GM21390 (cell line): Measurements from ENCODE around the gene PCA3.
"Not testable (repeated sequence)": the region's sequence is repeated elsewhere in the genome, so short reads cannot be mapped to it uniquely, and the experiment has no call there.

Experiments used
- ATAC-seq: cut with Tn5 transposase; IDR thresholded peaks from one replicate; pipeline ENCODE4 v1.9.1; 2021; ENCODE audit not compliant: unreplicated experiment

The PCA3 gene

DNA sequence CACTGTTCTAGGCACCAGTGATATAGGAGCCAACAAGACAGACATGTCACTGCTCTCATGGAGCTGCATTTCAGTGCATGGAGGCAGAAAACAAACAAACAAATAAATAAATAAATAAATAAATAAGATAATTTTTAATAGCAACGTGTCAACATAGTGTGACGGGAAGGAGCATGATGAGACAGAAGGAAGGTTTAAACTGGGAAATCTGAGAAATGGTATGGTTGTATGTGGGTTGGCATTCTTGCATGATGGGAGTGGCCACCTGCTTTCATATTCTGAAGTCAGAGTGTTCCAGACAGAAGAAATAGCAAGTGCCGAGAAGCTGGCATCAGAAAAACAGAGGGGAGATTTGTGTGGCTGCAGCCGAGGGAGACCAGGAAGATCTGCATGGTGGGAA lies at the start of gene PCA3:
Gene PCA3, plus strand, starts transcription at position 301 of the 400 bp plus-strand sequence.
- no peak for ATAC-seq

DNA sequence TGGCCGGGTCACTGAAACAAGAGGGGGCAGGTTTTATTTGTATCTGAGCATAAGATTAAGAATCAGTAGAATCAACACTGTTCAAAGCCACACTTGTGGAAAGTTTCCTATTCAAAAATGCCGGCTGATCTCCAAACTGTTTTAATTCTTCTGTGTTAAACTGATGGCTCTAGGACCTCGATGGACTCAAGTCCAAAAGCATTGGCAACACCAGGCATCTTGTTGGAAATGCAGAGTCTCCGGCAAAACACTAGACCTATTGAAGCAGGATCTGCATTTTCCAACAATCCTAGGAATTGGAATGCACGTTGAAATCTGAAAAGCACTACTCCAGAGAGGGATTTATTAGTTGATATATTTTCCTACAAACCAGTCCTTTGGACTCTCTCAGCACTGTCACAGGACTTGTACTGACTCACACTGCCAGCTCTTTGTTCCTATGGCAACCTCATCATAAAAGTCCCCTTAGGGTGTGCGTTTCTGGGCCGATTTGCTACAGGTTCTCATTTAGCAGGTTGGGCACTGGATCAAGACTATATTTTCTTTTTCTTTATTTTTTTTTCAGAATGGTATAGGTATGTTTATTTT lies 48.1 kb upstream of the PCA3 start:
- ATAC-seq = no peak

DNA sequence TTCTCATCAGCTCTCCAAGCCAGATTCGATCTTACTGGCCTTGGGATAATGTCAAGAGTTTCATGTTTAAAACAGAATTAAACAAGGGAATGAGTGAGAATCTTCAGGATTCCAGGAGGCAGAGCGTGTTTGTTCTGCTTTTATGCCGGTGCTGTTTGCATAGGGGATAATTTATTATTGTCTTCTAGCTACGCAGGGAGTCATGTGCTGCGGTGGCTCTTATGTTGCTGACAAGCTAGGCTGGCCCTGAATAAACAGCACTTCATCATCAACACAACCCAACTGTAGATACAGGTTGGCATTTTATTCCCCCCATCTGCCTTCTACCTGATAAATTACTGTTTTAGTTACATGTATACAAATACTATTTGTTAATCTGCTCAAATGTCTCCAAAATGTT lies 47.1 kb upstream of the PCA3 start:
- ATAC-seq = no peak

DNA sequence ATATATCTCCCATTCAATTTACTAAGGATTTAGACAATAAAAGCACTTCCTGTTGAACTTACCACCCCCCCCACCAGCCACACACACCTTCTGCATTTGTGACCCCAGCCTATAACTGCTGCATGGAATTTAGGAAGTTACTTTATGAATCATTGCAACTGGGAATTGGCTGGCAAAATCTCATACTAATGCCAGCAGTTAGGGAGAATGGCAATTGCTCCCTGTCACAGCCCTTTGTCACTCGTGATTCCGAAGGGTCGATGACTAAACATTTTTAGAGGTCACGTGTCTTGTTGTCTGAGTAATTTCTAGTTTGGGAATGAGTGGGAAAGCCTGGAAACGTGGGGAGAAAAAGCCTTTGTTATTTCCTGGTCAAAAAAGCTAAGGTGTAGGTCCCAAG lies 46.6 kb upstream of the PCA3 start:
- no peak for ATAC-seq

DNA sequence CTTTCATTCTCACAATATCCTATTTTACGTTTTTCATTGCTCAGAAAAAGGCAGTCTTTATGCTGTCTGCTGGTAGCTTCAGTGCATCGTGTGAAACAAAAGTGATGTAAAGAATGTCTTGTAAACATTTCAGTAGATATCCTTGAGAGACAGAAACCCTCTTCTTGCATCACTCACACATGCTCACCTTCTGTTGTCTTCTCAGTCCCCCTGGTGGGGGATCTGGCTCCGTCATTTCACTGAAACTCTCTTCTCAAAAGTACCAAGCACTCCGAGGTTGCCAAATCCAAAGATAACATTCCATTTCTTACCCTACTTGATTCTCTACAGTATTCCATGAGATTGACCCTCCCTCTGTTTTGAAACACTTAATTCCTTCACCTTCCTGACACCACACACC lies 46.1 kb upstream of the PCA3 start:
- ATAC-seq = no peak

DNA sequence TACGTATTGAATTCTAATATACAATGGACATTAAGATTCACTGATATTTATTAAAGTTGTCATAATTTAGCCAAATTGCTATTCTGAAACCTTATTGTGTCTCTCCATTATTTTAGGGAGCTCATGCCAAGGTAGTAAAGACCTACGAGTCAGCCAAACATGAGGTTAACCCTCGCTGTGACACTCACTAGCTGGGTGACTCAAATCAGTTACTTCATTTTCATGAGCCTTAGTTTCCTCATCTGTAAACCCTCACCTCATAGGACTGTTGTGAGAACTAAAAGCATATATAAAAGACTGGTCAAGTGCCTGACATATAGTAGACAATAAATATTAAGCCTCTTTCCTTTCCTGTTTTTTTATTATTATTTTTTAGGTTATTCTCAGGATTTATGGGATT lies 44.0 kb upstream of the PCA3 start:
- no peak for ATAC-seq

DNA sequence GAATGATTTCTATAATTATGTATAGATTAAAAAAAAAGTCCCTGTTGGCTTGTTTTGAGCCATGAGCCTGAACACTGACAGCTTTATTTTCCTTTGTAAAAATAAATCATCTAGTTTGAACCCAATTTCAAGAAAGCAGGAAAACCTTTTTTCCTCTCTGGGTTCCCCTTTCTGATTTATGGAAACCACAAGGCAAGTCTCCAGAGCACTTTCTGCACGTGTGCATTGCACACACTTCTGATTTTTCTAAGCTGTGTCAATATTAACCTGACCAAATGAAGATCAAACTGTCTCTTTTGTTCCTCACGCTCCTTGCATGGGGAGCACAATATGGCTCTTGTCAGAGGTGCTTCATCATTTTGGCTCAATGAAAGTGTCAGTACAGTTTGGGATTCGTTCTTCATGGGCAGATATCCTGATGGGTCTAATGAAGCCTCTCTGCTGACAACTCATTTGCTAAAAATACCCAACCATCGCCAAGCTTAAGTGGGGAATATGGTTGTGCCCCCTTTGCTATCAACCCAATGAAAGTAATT lies 39.2 kb upstream of the PCA3 start:
- ATAC-seq = no peak

DNA sequence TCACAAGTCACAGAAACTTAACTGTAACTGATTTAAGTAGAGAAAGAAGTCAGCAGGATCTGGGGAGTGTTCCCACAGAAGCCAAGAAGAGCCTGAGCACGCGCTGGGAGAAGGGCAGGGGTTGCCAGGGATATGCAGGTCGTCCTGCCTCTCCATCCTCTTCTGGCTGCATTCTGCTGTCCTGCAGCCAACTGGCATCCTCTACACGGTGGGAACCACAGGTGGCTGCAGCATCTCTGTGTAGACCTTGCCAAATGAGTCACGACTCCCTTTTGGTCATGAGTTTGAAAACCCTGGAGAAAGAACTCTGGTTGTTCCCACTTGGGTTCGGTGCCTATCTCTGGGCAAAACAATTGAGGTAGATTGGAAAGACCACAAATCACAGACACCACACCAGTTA lies 38.4 kb upstream of the PCA3 start:
- ATAC-seq = no peak

DNA sequence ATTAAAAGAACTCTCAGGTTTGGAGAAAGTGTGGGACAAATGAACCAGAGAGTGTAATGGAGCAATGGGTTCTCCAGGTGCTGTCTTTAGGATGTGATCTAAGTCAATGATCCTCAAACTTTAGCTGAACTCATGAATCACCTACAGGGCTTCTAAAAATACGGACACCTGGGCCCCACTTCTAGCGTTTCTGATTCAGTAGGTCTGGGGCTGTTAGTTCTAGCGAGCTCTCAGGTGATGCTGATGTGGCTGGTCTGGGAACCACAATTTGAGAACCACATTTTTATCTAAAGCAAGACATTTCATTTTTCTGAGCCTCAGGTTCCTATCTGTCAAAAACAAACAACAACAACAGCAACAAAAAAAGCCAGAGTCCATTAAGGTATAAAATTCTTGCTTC lies 35.1 kb upstream of the PCA3 start:
- ATAC-seq = no peak

DNA sequence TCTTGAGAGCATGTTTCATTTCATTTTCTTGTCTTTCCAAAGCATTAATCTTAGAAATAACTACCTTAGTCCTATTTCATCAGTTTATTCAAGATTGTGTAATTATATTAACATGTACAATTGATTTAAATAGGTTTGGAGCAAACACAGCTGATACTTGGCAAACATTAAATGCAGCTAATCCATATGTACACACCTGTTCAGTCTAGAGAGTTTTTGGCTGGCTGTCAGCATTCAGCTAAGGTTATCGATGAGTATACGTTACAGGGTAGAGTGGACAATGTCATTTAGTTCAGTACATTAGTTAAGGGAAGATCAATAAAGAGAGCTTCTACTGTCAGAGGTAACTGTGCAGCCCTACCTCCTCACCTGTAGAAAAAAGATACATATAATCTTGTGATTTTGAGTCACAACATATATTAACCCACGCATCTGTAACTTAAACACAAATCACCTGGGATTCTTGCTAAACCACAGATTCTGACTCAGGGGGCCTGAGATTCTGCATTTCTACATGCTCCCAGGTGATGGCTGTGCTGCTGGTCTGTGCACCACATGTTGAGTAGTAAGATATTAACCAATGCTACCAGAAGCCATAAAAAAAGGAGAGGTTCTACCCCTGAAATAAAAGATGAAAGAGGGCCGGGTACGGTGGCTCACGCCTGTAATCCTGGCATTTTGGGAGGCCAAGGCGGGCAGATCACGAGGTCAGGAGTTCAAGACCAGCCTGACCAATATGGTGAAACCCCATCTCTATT lies 34.1 kb upstream of the PCA3 start:
- no peak for ATAC-seq

DNA sequence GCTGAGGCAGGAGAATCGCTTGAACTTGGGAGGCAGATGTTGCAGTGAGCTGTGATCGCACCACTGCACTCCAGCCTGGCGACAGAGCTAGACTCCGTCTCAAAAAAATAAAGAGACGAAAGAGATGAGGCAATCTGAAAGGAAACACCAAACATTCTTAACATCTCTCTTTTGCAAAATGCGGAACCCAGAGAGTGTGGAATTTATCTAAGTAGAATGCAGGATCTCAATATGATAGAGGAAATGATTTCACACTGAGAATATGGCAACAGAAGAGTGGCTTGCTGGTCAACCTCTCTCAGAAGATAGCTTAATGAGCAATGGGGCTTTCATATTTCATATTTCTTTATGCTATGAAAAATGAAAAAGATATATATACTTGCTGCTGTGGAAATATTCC lies 33.4 kb upstream of the PCA3 start:
- ATAC-seq = no peak

DNA sequence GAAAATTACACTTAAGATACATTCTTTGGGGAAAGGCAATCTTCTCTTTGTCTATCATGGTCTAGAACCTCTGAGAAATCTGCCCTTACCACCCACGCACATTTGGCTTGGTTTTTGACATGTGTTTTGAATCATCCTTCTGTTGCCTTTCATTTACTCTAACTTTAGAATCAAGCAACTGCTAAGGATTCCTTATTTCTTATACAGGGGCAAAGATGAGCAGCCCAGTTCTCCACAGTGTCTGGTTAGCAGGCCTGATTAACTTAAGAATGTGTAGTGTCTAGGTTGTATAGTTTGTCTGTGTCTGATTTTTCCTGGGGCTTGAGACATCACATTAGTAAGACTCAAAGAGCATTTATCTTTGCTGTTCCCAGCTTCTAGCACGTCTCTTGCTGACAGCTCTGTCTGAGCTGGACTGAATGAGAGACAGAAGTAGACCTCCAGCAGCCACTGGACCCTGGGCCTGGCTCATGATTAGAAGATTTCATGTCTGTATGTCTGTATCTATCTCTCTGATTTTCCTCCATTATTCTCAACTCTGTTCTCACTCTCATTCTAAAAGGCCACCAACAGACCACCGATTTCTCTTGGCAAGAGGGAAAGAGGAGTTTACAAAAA lies 31.8 kb upstream of the PCA3 start:
- no peak for ATAC-seq

DNA sequence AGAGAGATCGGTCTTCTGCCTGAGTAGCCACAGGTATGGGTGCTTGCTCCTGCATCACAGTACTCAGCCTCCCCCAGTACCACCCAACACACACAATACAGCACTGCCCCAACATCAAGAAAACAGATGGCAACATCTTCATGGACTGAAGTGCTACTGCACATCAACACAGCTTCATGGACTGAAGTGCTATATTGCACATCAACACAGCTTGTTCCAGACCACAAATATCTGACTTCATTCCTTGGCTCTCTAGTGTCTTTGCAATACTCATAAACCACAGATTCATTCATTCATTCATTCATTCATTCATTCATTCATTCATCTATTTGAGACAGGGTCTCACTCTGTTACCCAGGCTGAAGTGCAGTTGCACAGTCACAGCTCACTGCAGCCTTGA lies 31.1 kb upstream of the PCA3 start:
- ATAC-seq = no peak

DNA sequence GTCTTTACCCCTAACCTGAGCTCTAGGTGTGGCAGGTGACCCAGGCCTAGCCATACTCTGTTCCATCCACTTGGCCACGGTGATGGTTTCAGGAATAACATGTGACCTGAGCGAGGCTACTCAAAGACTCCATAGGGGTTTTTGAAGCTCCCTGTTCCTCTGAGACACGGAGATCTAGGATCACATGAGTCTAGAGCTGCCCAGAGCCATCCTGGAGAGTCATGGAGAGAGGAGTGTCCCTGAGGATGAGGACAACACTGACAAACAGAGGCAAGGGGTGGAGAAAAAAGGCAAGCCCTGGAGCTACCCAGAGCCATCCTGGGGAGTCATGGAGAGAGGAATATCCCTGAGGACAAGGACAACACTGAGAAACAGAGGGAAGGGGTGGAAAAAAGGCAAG lies 29.5 kb upstream of the PCA3 start:
- no peak for ATAC-seq

DNA sequence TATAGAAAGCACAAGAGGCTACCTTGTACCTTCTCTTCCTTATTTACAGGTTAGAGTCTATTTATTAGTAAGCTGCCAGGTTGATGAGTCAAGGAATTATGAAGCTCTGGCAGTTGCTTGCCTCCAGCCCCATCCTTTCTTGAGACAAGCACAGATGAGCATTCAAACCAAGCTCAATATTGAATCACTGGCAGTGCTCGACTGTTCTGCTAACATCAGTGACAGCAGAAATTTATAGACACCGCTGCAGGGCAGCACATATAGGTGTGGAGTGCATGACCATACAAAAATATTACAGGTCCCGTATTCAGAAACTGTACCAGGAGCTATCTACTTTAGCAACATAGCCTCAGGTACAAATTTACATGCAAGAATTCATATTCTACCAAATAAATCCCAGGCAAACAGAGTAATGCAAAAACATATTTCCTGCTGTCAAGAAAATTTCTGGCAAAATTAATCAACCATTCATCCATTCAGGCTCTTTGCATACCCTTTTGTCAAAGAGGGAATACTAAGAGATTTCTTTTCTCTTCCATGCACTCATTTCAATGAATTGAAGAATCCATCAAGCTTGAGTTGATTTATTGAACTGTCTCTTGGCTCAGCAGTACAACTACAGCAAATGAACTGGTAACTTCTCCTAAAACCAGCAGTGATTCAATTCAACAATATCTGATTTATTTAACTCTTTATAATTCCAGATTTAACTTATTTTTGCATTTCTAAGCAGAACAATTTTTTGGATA lies 26.9 kb upstream of the PCA3 start:
- ATAC-seq = no peak

DNA sequence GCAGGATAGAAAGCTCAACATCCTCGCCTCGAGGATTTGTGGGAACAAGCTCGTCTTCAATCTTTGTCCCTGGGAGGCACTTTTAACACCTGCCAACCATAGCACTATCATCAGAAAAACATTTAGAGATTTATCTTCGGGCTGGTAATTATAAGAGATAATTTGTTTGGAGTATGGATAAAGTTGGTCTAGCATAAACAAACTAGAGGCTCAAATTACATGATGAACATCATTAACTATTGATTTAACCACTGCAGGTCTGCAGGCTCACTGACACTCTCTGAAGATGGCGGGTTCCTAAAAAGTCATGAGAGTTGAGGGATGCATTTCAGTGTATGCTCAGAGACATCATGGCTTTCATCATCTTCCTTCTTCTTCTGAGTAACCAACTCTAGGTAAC lies 25.8 kb upstream of the PCA3 start:
- no peak for ATAC-seq

DNA sequence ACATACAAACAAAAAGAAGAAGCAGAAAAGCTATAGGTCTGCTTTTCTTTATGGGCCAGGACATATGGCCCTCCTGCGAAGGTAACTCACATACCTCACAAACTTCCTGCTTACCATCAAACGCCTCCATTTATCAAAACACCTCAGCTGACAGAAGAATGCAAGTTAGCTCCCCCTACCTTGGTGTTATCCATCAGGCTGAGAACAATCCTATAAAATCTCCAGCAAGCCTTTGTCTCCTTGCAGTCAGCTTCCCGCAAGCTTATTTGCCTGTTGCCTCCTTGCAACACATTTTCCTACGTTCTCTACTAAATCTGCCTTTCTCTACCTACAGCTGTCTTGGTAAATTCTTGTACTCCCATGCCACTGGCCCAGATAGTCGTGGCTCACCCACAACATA lies 22.7 kb upstream of the PCA3 start:
- ATAC-seq = no peak

DNA sequence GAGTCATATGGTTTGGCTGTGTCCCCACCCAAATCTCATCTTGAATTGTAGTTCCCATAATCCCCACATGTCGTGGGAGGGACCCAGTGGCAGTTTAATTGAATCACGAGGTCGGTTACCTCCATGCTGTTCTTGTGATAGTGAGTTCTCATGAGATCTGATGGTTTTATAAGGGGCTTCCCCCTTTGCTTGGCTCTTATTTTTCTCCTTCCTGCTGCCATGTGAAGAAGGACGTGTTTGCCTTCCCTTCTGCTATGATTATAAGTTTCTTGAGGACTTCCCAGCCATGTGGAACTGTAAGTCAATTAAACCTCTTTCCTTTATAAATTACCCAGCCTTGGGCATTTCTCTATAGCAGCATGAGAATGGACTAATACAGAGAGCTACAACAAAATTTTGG lies 21.3 kb upstream of the PCA3 start:
- not testable (repeated sequence) for ATAC-seq

DNA sequence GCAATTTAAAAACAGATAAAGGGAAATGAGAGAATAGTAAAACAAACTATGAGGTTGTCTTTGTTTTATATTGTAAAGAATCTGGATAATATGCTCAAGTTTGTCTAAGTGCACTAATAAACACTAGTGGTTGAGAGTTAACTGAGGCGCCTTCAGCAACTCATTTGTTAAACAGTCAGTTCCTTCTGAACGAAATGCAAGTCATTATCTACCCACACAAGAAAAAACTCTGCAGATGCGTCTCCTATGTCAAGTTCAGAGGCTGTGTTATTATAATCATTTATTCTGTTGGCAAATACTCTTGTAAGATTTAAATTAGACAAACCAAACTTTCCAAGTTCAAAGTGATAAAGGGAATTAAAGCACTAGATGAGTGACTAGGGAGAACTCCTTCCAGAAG lies 20.3 kb upstream of the PCA3 start:
- ATAC-seq = no peak

DNA sequence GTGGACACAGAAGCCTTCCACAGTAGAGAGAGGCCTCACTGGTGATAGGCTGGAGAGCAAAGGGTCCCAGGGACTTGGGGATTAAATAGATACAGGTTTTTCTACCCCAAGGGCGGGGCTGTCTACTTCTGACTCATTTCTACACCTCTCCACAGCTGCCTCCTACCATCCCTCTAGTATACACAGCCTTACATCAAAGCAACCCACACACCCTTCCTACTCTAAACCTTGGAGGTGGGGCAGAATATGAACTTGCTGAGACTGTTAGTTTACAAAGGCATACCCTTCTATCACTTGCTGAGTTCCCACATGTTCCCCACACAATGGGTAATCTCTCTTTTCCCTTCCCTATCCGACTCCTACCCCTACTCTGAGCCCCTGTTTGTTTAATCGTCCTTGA lies 19.9 kb upstream of the PCA3 start:
- ATAC-seq = no peak

DNA sequence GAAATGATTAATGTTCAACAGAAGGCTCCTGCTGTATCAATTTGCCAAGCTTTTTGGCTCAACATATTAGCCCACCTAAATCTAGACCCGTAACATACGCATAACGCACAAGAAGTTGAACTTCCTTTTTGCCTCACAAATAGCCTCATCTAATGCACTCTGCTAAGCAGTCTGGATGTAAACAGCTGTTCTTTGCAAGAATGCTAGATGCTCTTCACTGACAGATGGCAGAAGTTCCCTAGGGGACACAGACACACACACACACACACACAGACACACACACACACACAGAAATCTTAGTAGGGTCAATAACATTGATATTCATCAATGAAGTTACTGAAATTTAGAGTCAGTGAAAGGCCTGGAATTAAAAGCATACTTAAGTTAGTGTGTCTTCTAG lies 13.2 kb upstream of the PCA3 start:
- ATAC-seq = no peak

DNA sequence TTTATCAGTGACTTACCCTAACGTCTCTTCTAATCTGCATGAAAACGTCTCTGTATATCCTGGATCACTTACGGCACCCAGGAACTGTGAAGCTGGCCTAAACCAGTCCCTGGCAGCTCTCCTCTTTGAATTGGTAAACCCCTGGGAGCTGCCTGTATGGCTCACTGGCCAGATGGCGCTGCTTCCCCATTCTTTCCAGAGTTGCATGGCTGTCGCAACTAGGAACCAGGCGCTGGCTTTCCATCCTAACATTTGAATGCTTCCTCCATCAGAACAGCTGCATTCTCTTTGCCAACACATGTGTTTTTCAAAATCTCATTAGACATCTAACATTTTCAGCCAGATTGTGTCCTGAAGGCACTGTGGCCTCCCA lies 8.0 kb upstream of the PCA3 start:
- ATAC-seq = peak; percentile 9
